Stimulated activated CD4-positive, alpha-beta T cell treated with anti-CD3 and anti-CD28 coated beads, Interleukin-2, amount 100 ng/mL, for 4 hours (primary cell): ENCODE results near the gene IGSF22.
"Not testable (repeated sequence)": the region's sequence is repeated elsewhere in the genome, so short reads cannot be mapped to it uniquely, and the experiment has no call there.

Source experiments
- DNase-seq: peaks from one replicate; pipeline ENCODE4 v3.0.0-alpha.2; 2020; ENCODE audit warnings: low read depth

The IGSF22 gene

GRCh38 chr11:18691467-18692140 is 34.4 kb downstream of the IGSF22 start:
- not testable (repeated sequence) for DNase-seq

DNA sequence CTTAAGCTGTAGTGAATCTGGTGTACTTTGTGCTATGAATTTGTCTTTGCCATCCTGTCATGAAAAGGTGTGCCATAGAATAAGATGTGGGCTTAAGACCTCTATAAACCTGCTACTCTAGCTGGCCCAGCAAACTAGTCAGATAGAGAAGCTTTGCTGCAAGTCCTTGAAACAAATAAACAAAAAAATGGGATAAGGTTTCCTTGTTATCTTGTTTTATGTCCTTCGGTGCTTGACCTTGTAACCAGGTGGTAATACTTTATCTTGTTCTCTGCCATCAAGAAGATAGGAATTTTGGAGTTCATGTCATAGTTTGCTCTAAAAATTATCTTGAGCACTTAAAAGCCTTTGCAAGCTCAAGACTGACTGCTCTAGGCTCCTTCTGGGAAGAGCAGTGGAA is 41.7 kb downstream of the IGSF22 start:
- no peak for DNase-seq

- no peak for DNase-seq
These were observed 43.5 kb downstream of the IGSF22 start for GRCh38 chr11:18682466-18682865.

DNA sequence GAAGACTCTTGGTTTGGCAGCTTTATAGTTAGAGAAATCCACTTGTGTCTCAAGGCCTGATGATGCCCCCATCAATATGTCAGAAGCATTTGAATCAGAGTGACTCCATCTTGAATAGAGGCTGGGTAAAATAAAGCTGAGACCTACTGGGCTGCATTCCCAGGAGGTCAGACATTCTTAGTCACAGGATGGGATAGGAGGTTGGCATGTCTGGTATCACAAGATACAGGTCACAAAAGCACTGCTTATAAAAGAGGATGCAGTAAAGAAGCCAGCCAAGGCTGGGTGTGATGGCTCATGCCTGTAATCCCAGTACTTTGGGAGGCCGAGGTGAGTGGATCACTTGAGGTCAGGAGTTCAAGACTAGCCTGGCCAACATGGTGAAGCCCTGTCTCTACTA is 44.0 kb downstream of the IGSF22 start:
- not testable (repeated sequence) for DNase-seq

DNA sequence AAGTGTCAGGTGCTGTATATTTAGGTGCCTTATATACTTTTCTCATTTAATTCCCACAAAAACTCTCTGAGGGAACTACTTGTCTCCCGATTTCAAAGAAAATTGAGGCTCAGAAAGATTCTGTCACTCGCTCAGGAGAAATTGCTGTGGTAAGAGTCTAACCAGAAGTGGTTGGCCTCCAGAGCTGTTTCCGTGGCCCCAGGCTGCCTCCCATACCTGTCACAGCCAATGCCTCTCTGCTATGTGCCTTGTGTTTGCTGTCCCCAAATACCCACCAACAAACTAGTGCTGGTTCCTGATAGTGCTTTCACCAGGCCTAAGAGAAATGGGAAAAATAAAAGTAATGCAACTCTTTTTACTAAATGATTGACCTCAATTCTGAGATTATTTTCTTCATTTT is 48.4 kb downstream of the IGSF22 start:
- DNase-seq, result no peak

DNA sequence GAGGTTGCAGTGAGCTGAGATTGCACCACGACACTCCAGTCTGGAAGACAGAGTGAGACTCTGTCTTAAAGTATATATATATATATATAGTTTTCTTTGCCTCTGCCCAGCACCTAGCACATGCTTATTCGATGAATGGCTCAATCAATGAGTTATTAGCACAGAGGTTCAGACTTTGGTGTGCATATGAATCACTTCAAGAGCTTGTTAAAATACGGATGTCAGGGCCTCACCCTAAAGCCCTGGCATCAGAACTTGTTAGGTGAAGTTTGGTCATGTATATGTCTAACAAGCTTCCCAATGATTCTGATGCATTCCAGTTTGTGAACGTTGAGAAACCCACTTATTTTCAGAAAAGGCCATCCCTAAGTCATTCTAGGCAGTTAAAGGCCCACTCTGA is 49.2 kb downstream of the IGSF22 start:
- DNase-seq, result no peak

DNA sequence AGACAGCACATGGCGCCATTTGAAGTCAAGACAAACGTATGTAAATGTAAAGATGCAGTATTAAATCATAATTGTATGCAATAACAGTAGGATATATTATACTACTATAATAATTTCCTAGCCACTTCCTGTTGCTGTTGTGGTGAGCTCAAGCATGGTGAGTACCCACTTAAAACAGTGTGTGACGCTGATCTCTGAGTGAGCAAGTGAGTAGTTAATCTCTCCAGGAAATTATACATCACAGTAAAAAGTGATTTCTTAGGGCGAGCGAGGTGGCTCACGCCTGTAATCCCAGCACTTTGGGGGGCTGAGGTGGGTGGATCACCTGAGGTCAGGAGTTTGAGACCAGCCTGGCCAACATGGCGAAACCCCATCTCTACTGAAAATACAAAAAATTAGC is 53.8 kb downstream of the IGSF22 start:
- peak; percentile 42 for DNase-seq

GRCh38 chr11:18671246-18671645 is 54.7 kb downstream of the IGSF22 start:
- DNase-seq, result peak; percentile 33

- DNase-seq, result no peak
These were observed 56.3 kb downstream of the IGSF22 start for GRCh38 chr11:18669711-18670110.

- no peak for DNase-seq
These were observed 56.8 kb downstream of the IGSF22 start for GRCh38 chr11:18669219-18669596.

GRCh38 chr11:18668131-18668530 is 57.9 kb downstream of the IGSF22 start:
- DNase-seq, result no peak

GRCh38 chr11:18665353-18665872 is 60.6 kb downstream of the IGSF22 start:
- DNase-seq, result not testable (repeated sequence)

- DNase-seq, result no peak
These were observed 68.3 kb downstream of the IGSF22 start for GRCh38 chr11:18657673-18658072.
